B cell (primary cell): Measurements from ENCODE around the gene STPG3. TPM values are rescaled to one million over a fixed set of nuclear protein-coding genes. Genes with fewer than 3 reads are reported as not detected.

Experiments used
- ATAC-seq: fragments of 200-7000 bp; cut with Tn5 transposase; one replicate; pipeline ENCODE4 v1.10.0; 2021; ENCODE audit warnings: low read depth, mild to moderate bottlenecking, moderate number of reproducible peaks, moderate library complexity
- CTCF ChIA-PET: fragments of 350-600 bp; sonication (Branson Sonifier 250); formaldehyde crosslinking; loops from one replicate; lab custom pipeline; 2021; ENCODE audit warnings: antibody characterized with exemption, inconsistent platforms; lab: Charles Lee
- POLR2A ChIA-PET: fragments of 350-600 bp; sonication (Branson Sonifier 250); formaldehyde crosslinking; loops from one replicate; lab custom pipeline; 2021; ENCODE audit warnings: antibody characterized with exemption; lab: Charles Lee
- DNase-seq: peaks from one replicate; pipeline ENCODE4 v3.0.0; 2013
- H2AFZ ChIP-seq: 2 replicates; pipeline ENCODE4 v1.6.1; 2012; ENCODE audit warnings: mild to moderate bottlenecking, low read depth, low read length; ENCODE audit not compliant: insufficient read depth, poor library complexity, severe bottlenecking
- H3K27ac ChIP-seq, 2 donors: 1 replicate in 1 of 2; 2 replicates in 1 of 2; pipeline ENCODE4 v1.5.1; 2012 to 2013; ENCODE audit warnings: low read length in 2 of 2, mild to moderate bottlenecking in 2 of 2, moderate library complexity in 1 of 2
- H3K27me3 ChIP-seq, 4 experiments: fragments of 200-600 bp in 1 of 4; sonication (generic) in 1 of 4; replicated peaks in 1 of 4; 1 replicate in 2 of 4; 2 replicates in 2 of 4; pipeline versions ENCODE4 v1.6.1 to v1.7.0; 2013 to 2016; ENCODE audit warnings: low read length in 3 of 4, mild to moderate bottlenecking in 2 of 4, mixed read lengths in 1 of 4, moderate library complexity in 1 of 4; ENCODE audit not compliant: insufficient read depth in 4 of 4, control insufficient read depth in 3 of 4; ENCODE audit errors: control extremely low read depth in 1 of 4
- H3K36me3 ChIP-seq, 2 experiments: replicated peaks in 1 of 2; 1 replicate in 1 of 2; 2 replicates in 1 of 2; pipeline versions ENCODE4 v1.6.1 to v1.7.1; 2013; ENCODE audit warnings: low read length in 1 of 2; ENCODE audit not compliant: insufficient read depth in 2 of 2, control insufficient read depth in 1 of 2; ENCODE audit errors: control extremely low read depth in 1 of 2, extremely low read depth in 1 of 2
- H3K4me1 ChIP-seq, 2 donors: fragments of 200-600 bp in 1 of 2; sonication (generic) in 1 of 2; 1 replicate in 1 of 2; 2 replicates in 1 of 2; pipeline versions ENCODE4 v1.5.1 to v1.6.1; 2013 to 2017; ENCODE audit warnings: low read length in 2 of 2; ENCODE audit not compliant: control insufficient read depth in 2 of 2, insufficient read depth in 2 of 2
- H3K4me2 ChIP-seq: replicated peaks from 2 replicates; pipeline ENCODE3; 2012; ENCODE audit warnings: mild to moderate bottlenecking, low read depth, low read length; ENCODE audit not compliant: poor library complexity, severe bottlenecking
- H3K4me3 ChIP-seq, 5 experiments: fragments of 200-600 bp in 1 of 5; sonication (generic) in 1 of 5; 1 replicate in 3 of 5; 2 replicates in 2 of 5; pipeline versions ENCODE4 v1.5.1 to v1.7.0; 2011 to 2016; ENCODE audit warnings: low read length in 4 of 5, mild to moderate bottlenecking in 4 of 5, low read depth in 2 of 5, control low read depth in 1 of 5, moderate library complexity in 1 of 5; ENCODE audit not compliant: insufficient read depth in 1 of 5; ENCODE audit errors: control extremely low read depth in 1 of 5, extremely low read depth in 1 of 5
- H3K79me2 ChIP-seq: fragments of 200-600 bp; sonication (generic); one replicate; pipeline ENCODE4 v1.6.0; 2016; ENCODE audit warnings: low read length; ENCODE audit not compliant: control insufficient read depth, insufficient read depth
- H3K9ac ChIP-seq: fragments of 200-600 bp; sonication (generic); 2 replicates; pipeline ENCODE4 v1.6.1; 2017; ENCODE audit warnings: mild to moderate bottlenecking, low read length, moderate library complexity
- H3K9me3 ChIP-seq, 3 donors: one replicate each; pipeline versions ENCODE4 v1.6.1 to v1.7.1; 2013; ENCODE audit warnings: low read length in 2 of 3; ENCODE audit not compliant: control insufficient read depth in 2 of 3, insufficient read depth in 1 of 3; ENCODE audit errors: control extremely low read depth in 1 of 3
- H4K20me1 ChIP-seq: 2 replicates; pipeline ENCODE4 v1.6.0; 2012; ENCODE audit warnings: mild to moderate bottlenecking, low read length; ENCODE audit not compliant: insufficient read depth, control insufficient read depth, poor library complexity, severe bottlenecking
- H3K27ac Mint-ChIP-seq: one replicate; pipeline ENCODE4 v1.8.0; 2021; ENCODE audit warnings: mixed read lengths
- H3K27me3 Mint-ChIP-seq: one replicate; pipeline ENCODE4 v1.8.0; 2021; ENCODE audit warnings: mixed read lengths
- H3K4me1 Mint-ChIP-seq: one replicate; pipeline ENCODE4 v1.8.0; 2021; ENCODE audit warnings: mixed read lengths
- H3K4me3 Mint-ChIP-seq: one replicate; pipeline ENCODE4 v1.8.0; 2021; ENCODE audit warnings: mixed read lengths
- H3K9me3 Mint-ChIP-seq: one replicate; pipeline ENCODE4 v1.8.0; 2022; ENCODE audit warnings: mixed read lengths; ENCODE audit not compliant: insufficient read depth
- CTCF ChIP-seq: fragments of 200-600 bp; IDR thresholded peaks from one replicate; pipeline ENCODE4 v1.8.0; 2022; ENCODE audit warnings: antibody characterized with exemption, mild to moderate bottlenecking
- EZH2 ChIP-seq: IDR thresholded peaks from 2 replicates; pipeline ENCODE4 v1.6.1; 2012; ENCODE audit warnings: borderline replicate concordance, low read depth, mild to moderate bottlenecking, moderate library complexity, low read length; ENCODE audit not compliant: insufficient read depth, poor library complexity, severe bottlenecking
- WGBS: methylation state at CpG from one replicate; pipeline ENCODE4 v1.1.5; 2013; ENCODE audit warnings: missing lambda C conversion rate; ENCODE audit not compliant: insufficient coverage; 5-methylcytosine and 5-hydroxymethylcytosine counted together
- intact Hi-C: fragments of 100-400 bp; cut with micrococcal nuclease; formaldehyde crosslinking; loops from one replicate; pipeline ENCODE4 v1.10.0; 2022
- polyA plus RNA-seq: library from polyadenylated mRNA; depleted of rRNA; stranded (reverse); fragments of >200 nt; gene quantifications from 2 replicates; pipeline ENCODE4 v1.2.3, GENCODE V29; 2012
- total RNA-seq, 2 donors: library from RNA; stranded (reverse); fragments of 120-200 nt in 1 of 2; gene quantifications; 1 replicate in 1 of 2; 2 replicates in 1 of 2; pipeline versions ENCODE4 v1.2.3 to v1.2.4, GENCODE V29; 2013 to 2022

The STPG3 gene
- total and polyA plus RNA-seq, 2 donors (not counting 1 experiment from before 2014, with no cell fraction given) = not detected

DNA sequence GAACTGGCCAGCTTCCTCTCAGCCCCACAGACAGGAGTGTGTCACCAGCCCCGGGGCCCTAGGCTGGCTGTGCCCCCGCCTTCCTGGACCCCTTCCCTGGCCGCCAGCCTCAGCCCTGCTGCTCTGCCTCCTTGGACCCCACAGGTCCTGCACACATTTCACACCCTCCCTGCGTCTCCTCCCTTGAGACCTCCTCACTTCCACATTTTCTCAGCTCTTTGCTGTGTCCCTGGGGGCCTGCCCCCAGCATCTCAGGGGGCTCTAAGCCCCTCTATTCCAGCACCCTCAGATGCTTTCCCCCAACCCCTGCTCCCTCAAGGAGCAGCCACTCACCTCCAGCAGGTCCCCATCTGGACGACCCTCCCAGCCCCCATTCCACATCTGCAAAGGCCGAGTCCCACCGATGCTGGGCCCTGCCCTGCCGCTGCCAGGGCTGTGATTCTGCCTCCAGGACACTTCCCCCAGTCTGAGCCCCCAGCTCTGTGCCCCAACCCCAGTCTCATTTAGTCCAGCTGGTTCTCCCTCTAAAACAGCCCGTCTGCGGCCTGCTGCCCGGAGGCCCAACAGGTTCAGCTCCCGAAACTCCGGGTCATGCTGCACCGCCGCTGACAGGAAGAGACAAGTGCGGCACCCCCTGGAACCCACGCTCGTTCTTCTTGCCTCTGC is 16.2 kb upstream of the STPG3 start:
- no peak overlapping the region for H3K27ac ChIP-seq
- H3K9ac ChIP-seq = no peak overlapping the region
- H3K4me1 ChIP-seq = peaks cover 36 to 59% of the 10 kb centered on the region in 2 donors
- peak overlapping the region; percentile 50 for H3K27ac Mint-ChIP-seq
- TF ChIP-seq EZH2 (no peak), CTCF (no peak)
- no peaks in the 10 kb centered on the region for H3K9me3 Mint-ChIP-seq
- DNase-seq (peak; percentile 70), ATAC-seq (peak; percentile 48)
- H3K4me3 Mint-ChIP-seq = peak overlapping the region; percentile 65
- ChIA-PET CTCF (interaction anchor here (0.9 to 8.9 kb wide), 9 partner anchors 10 to 188 kb away, joined by 3 to 76 read pairs (median 3); partner anchors contain the start of genes CYSRT1, RNF208, RNF224 and SAPCD2), POLR2A (interaction anchor here (0.6 to 1.0 kb wide), 3 partner anchors 11 to 107 kb away, joined by 3 to 10 read pairs (median 3); partner anchors contain the start of gene CYSRT1)
- intact Hi-C loops = no loop called here
- no peak overlapping the region for H3K4me3 ChIP-seq
- WGBS = 46% methylated on average over 15 of the region's 18 CpGs
- H3K4me1 Mint-ChIP-seq = peaks cover 35% of the 10 kb centered on the region
- peaks cover 29% of the 10 kb centered on the region for H3K79me2 ChIP-seq
- peaks cover 22% of the 10 kb centered on the region for H4K20me1 ChIP-seq
- H3K27me3 Mint-ChIP-seq = no peaks in the 10 kb centered on the region
- H3K36me3 ChIP-seq = no peaks in the 10 kb centered on the region
- H3K27me3 ChIP-seq = peaks cover 0 to 12% (median 0%) of the 10 kb centered on the region in 4 experiments
- H3K4me2 ChIP-seq = peak overlapping the region; percentile 72
- peaks cover 0 to 3% (median 0%) of the 10 kb centered on the region in 3 donors for H3K9me3 ChIP-seq
- H2AFZ ChIP-seq = no peak overlapping the region
